Measurements from ENCODE around the gene LRRC66.

Gene LRRC66

DNA sequence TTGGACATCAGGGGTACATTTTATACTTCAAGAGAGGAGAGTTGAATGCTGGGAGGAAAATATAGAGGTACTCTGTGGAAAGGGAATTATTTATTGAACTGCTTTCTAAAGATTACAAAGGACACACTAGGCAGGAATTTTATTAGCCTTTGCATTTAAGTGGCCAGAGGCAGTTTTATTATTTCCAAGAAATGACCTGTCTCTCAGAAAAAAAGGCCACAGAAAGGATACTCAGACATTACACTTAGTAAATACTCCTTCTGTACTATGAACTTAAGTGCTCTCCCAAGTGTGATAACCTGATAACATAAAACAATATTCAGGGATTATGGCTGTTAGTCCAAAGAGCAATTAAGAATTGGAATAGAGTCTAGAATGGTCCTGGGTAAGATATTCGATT is 7.5 kb downstream of the LRRC66 start:
- no peak for DNase-seq

DNA sequence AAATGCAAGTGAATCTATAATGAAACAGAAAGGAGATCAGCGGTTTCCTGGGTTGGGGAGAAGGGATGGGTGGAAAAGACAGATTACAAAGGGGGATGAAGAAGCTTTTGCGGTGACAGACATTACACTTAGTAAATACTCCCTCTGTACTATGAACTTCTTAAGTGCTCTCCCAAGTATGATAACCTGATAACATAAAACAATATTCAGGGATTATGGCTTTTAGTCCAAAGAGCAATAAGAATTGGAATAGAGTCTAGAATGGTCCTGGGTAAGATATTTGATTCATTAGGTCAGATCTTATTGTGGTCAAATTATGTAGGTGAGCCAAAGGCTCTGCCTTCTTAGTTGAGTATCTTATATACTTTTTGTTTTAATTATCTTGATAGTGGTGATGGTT is 9.2 kb downstream of the LRRC66 start:
- DNase-seq = no peak

DNA sequence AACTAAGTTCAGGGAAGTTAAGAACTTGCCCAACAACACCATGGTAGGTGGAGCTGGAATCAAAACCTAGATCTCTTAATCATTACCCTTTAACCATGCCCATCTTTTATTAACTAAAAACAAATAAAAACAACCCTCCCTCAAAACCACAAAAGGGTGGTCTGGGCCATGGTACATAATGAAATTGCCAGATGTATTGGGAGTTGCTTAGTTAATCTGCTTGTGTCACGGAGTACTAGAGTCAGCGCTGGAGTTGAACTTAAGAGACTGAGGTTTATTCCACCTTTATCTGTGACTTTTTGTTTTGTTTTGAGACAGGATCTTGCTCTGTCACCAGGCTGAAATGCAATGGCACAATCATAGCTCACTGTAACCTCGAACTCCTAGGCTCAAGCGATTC is 13.3 kb downstream of the LRRC66 start:
- no peak for DNase-seq

GRCh38 chr4:52005604-52006273 is 14.4 kb downstream of the LRRC66 start:
- no peak for DNase-seq

GRCh38 chr4:52004414-52004813 is 15.7 kb downstream of the LRRC66 start:
- DNase-seq = no peak

- DNase-seq = no peak
These were observed 18.5 kb downstream of the LRRC66 start for GRCh38 chr4:52001616-52002015.

DNA sequence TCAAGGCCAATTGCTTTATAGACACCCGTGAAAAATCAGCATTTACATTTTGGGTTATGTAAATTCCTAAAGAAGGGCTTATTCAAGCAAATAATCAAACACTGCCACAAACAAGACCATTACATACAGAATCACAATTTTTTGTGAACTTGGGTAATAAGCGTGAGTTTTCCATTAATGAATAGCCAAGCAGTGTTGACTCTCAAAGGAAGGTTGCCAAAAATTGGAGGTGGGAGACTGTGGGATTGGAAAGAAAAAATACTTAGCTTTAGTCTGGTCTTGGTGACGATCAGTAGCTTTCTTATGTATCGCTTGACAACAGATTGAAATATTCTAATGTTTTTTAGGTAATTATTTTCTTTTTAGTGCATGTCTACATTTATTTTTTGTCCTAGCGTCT is 20.9 kb downstream of the LRRC66 start:
- no peak for DNase-seq

DNA sequence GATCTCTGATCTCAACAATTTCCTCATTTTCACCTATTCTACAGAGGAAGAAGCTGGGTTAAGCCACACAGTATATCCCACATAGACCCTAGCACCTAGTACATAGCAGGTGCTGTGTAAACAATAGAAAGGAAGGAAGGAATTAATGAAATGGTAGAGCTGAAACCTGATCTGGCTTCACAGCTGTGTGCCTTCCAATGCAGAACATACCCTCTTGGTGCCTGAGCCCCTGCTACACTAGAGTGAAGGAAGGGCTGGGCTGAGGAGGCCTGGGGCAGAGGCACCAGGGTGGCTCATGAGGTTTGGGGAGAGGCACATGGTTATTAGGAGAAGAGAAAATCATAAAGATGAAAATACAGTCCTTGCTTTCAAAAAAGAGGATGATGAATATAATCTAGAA is 21.3 kb downstream of the LRRC66 start:
- no peak for DNase-seq

DNA sequence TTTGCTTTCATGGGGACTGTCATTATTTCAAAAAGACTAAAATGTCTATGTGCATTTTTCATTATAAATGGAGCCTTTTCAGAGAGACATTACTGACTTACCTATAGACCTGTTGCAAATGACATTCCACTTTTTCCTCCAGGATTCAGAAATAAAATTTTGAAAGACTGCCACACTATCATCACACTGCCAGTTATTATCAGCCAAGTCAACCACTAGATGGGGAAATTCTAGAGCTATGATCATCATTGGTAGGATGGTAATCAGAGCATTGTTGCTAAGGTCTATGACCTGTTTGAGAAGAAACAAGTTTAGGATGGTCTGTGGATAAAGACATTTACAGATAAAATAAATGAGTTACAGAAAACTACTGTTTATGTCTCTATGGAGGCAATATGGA is 22.5 kb downstream of the LRRC66 start:
- no peak for DNase-seq

- DNase-seq = no peak
These were observed 24.4 kb downstream of the LRRC66 start for GRCh38 chr4:51995647-51996220.

DNA sequence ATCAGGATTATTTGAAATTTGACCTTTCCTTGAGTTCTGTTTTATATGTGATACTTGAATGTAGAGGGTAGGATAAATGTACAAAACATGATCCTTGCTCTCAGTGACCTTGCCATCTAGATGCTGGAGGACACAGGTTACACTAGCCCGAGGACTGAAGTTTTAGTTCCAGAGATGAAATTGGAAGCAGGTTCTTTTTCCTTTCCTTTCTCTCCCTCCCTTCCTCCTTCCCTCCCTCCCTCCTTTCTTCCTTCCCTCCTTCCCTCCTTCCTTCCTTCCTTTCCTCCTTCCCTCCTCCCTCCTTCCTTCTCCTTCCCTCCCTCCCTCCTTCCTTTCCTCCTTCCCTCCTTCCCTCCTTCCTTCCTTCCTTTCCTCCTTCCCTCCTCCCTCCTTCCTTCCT is 54.3 kb downstream of the LRRC66 start:
- DNase-seq = no peak

DNA sequence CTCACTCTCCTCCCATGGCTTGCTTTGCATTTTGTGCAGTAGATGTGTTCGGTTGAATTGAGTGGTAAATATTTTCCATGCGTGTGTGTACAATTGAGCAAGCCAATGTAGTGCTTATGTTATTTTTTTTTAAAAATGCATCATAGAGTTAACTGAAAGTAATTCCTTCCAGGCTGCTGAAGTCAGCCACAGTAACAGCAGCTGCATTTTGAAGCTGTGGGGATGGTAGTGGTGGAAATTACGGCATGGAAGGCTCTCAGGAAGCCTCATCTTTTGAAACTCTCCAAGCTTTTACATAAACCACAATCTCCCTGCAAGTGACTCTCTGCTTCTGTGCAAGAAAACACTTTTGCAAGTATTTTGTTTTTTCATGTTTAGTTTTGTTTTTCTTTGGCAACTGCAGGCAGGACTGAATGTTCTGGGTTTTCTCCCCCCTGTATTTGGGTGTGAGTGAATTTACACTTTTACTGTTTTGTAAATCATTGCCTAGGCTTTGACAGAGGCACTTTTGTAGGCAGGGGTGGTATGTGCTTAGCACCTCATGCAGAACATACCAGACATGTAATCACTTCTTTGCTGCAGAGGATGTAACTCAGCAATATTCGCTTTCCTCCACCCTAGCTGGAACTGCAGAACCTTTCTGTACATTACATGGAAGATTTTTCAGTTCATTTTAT is 56.2 kb downstream of the LRRC66 start:
- no peak for DNase-seq

GRCh38 chr4:51960486-51960885 is 59.7 kb downstream of the LRRC66 start:
- DNase-seq = no peak

DNA sequence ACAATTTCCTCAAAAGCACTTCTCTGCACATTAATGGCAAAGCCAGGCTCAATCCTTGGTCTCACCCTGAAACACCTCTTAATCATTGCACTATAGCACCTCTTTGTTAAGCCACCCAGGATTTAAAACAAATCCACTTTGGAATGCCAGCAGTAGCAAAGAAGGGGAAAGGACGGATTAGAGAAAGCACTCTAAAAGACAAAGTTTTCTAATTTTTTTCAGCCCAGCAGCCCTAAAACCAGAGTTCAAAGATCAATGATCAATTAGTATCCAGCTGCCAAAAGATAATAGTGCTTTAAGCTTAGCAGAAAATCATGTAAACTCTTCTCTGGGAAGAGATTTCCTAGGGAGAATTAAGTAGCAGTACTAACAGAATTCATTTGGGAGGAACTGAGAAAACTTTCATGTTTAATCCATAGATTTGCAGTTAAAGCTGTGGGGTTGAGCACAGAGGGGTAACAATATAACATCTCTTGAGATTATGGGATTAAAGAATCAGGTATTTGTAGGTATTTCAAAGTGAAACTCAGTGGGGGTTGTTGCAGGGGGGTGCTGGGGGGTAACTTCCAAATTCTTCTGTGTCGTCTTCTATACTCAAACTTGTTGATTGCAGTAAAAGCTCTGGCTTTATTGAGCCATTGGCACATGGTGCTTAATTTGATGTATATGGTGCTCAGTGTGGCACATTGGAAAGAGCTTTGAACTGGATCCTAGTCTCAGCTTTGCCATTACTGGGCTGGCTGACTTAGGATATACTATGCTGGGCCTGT is 61.8 kb downstream of the LRRC66 start:
- DNase-seq = no peak
